Stimulated activated naive CD8-positive, alpha-beta T cell treated with anti-CD3 and anti-CD28 coated beads, Interleukin-15, Interleukin-2, amounts not matched to agents 100 U/mL and 50 U/mL, for 24 hours (primary cell): ENCODE data around the gene PPIL3.

Experiments
- ATAC-seq: fragments of 150-1000 bp; cut with Tn5 transposase; one replicate; pipeline ENCODE4 v1.10.0; 2021
- DNase-seq: peaks from one replicate; pipeline ENCODE4 v3.0.0; 2021

The PPIL3 gene

GRCh38 chr2:200861617-200862155, 27.2 kb downstream of the PPIL3 start:
- DNase-seq: no peak
- no peak for ATAC-seq

GRCh38 chr2:200860092-200860795, 28.6 kb downstream of the PPIL3 start:
- peak; percentile 48 for DNase-seq
- no peak for ATAC-seq

GRCh38 chr2:200856806-200857205, 32.1 kb downstream of the PPIL3 start:
- no peak for ATAC-seq
- DNase-seq: no peak

- DNase-seq (no peak), ATAC-seq (no peak)
Measured at GRCh38 chr2:200852605-200853004, 36.3 kb downstream of the PPIL3 start.

GRCh38 chr2:200851398-200852248, 37.3 kb downstream of the PPIL3 start:
- ATAC-seq: no peak
- DNase-seq: no peak

GRCh38 chr2:200850512-200851256, 38.2 kb downstream of the PPIL3 start:
- no peak for DNase-seq
- no peak for ATAC-seq

- DNase-seq: no peak
- ATAC-seq: no peak
Measured at GRCh38 chr2:200847939-200848338, 40.9 kb downstream of the PPIL3 start.

GRCh38 chr2:200847269-200847668, 41.6 kb downstream of the PPIL3 start:
- no peak for ATAC-seq
- DNase-seq: no peak

- DNase-seq (no peak), ATAC-seq (no peak)
Measured at GRCh38 chr2:200845669-200846325, 43.1 kb downstream of the PPIL3 start.

- ATAC-seq (no peak), DNase-seq (no peak)
Measured at GRCh38 chr2:200845194-200845593, 43.7 kb downstream of the PPIL3 start.

- no peak for DNase-seq
- ATAC-seq: no peak
Measured at GRCh38 chr2:200843993-200844948, 44.6 kb downstream of the PPIL3 start.

GRCh38 chr2:200839513-200839912, 49.4 kb downstream of the PPIL3 start:
- DNase-seq (no peak), ATAC-seq (no peak)

- ATAC-seq: no peak
- DNase-seq: no peak
Measured at GRCh38 chr2:200834701-200835100, 54.2 kb downstream of the PPIL3 start.

- ATAC-seq: no peak
- DNase-seq: no peak
Measured at GRCh38 chr2:200829258-200829655, 59.6 kb downstream of the PPIL3 start.

- DNase-seq (no peak), ATAC-seq (no peak)
Measured at GRCh38 chr2:200828572-200829257, 60.2 kb downstream of the PPIL3 start.

- no peak for ATAC-seq
Measured at GRCh38 chr2:200828104-200828503, 60.8 kb downstream of the PPIL3 start.

GRCh38 chr2:200821686-200822245, 67.1 kb downstream of the PPIL3 start:
- ATAC-seq (no peak), DNase-seq (no peak)

More at GRCh38 chr2:200828104-200828503, 60.8 kb downstream of the PPIL3 start:
- DNase-seq: no peak
